NCI-H526 (cell line): ENCODE results near the gene HARS1.
A peak's percentile ranks its signal among the peaks of the same experiment; 100 is the strongest.
"Not testable (repeated sequence)": the region's sequence is repeated elsewhere in the genome, so short reads cannot be mapped to it uniquely, and the experiment has no call there.

Experiments used
- DNase-seq, 2 experiments: peaks; one replicate each; lab custom pipeline; 2025; lab: John Stamatoyannopoulos, UW

The HARS1 gene

DNA sequence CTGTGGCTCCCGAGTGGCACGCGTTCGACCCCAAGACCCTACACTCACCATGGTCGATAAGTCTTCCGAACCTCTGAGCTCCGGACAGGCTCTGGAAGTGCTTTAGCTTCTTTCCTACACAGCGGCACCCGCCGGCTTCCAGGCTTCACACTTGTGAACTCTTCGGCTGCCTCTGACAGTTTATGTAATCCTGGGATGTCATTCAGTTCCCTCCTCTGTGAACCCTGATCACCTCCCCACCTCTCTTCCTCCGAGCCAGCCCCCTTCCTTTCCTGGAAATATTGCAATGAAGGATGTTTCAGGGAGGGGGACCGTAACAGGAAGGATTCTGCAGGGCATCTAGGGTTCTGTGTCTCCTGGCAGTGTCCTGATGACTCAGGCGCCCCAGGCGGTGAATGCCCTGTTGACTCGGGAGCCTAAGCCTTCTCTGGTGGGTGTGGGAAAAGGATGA is 58.1 kb downstream of the HARS1 start, which contains the start of gene CD14:
Gene CD14, minus strand, starts transcription at position 155 of the 451 bp plus-strand sequence. Its CDS starts 104 bp downstream, at position 51.
- DNase-seq, result peak in 1 of 2 experiments; percentile 66

DNA sequence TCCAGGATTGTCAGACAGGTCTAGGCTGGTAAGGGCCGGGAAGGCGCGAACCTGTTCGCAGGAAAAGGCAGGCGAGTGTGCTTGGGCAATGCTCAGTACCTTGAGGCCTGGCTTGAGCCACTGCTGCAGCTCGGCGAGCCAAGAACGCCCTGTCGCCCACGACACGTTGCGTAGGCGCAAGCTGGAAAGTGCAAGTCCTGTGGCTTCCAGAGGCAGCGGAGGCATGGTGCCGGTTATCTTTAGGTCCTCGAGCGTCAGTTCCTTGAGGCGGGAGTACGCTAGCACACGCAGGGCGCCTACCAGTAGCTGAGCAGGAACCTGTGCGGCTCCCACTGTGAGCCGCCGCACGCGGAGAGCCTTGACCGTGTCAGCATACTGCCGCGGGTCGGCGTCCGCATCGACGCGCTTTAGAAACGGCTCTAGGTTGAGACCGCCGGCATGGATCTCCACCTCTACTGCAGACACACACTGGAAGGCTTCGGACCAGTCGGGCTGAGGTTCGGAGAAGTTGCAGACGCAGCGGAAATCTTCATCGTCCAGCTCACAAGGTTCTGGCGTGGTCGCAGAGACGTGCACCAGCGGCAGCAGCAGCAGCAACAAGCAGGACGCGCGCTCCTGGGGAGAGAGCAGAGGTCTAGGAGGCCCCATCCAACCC is 58.7 kb downstream of the HARS1 start:
- DNase-seq, result peak; percentile 73 to 83

DNA sequence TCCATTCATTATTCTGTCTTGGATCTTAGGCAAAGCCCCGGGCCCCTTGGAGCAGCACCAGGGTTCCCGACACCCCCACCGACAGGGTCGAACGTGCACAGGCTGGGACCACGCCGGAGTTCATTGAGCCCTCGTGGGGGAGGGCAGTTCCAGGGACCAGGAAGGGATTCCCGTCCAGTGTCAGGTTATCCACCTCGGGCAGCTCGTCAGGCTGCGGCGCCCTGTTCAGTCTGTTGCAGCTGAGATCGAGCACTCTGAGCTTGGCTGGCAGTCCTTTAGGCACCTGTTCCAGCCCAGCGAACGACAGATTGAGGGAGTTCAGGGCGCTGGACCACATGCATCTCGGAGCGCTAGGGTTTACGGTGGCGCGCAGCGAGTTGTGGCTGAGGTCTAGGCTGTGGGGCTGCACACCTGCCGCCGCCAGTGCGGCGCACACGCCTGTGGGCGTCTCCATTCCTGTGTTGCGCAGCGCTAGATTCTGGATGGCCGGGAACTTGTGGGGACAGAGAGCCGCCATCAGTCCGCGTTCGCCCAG is 59.3 kb downstream of the HARS1 start:
- DNase-seq, result peak; percentile 73 to 83

GRCh38 chr5:140631036-140631417 is 60.1 kb downstream of the HARS1 start:
- peak in 1 of 2 experiments; percentile 88 for DNase-seq

- DNase-seq, result no peak
Observed at GRCh38 chr5:140630292-140631035, 60.7 kb downstream of the HARS1 start.

DNA sequence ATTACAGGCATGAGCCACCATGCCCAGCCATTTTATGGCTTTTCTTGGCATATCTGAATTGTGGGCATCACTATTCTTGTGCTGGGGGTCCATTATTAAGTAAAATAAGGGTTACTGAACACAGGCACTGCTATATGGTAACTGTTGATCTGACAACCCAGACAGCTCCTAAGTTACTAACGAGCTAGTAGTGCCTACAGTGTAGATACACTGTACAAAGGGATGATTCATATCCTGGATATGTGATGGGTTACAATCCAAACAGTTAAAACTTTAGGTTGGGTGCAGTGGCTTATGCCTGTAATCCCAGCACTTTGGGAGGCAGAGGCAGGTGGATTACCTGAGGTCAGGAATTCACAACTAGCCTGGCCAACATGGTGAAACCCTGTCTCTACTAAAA is 62.5 kb downstream of the HARS1 start:
- DNase-seq, result no peak

DNA sequence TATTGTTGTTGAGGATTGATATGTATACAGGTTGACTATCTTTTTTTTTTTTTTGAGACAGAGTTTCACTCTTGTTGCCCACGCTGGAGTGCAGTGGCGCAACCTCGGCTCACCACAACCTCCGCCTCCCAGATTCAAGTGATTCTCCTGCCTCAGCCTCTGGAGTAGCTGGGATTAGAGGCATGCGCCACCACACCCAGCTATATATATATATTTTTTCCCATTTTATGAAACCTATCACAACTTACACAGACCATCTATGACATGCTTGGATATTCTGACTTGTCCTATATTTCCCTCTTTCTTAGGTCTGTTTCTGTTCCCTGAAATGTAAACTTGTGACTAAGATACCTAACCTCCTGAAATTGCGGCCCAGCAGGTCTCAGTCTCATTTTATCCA is 63.2 kb downstream of the HARS1 start:
- DNase-seq, result no peak

- DNase-seq, result not testable (repeated sequence)
Observed at GRCh38 chr5:140624886-140625285, 66.3 kb downstream of the HARS1 start.
